ENCODE results near the gene ERC2. TPM values are rescaled to one million over a fixed set of nuclear protein-coding genes. Genes with fewer than 3 reads are reported as not detected.

The ERC2 gene
- total RNA-seq, 3 donors from 2014 or later = 0.64 to 7.3 (median 1.3) TPM

DNA sequence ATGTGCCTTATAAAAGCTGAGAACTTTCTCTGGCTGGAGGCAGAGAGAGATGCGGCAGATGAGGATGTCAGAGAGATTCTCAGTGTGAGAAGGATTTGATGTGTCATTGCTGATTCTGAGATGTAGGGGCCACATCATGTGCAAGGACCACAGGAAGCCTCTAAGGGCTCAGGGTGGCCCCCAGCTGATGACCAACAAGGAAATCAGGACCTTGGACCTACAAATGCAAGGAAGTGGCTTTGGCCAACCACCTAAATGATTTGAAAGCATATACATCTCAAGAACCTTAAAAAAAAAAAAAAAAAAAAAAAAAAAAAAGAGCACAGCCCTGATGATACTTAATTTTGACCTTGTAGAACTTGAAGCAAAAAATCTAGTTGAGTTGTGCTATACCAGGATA, 282.4 kb downstream of the ERC2 start:
- H3K9me3 ChIP-seq = no peaks in the 10 kb centered on the region
- H3K36me3 ChIP-seq = no peaks in the 10 kb centered on the region
- H3K27me3 ChIP-seq = no peaks in the 10 kb centered on the region
- no peaks in the 10 kb centered on the region for H3K4me1 ChIP-seq
- H3K27ac ChIP-seq = no peak overlapping the region
- no peak for DNase-seq (ENCODE audit: low spot score in 2 of 2)
- intact Hi-C loops (cut with DNase I; ENCODE audit: low total_unique reads) = no loop called here
- H3K4me3 ChIP-seq = no peak overlapping the region
- no peak for TF ChIP-seq POLR2A (IDR thresholded peaks at IDR 0.05)
- TF ChIP-seq, protein P1, sequence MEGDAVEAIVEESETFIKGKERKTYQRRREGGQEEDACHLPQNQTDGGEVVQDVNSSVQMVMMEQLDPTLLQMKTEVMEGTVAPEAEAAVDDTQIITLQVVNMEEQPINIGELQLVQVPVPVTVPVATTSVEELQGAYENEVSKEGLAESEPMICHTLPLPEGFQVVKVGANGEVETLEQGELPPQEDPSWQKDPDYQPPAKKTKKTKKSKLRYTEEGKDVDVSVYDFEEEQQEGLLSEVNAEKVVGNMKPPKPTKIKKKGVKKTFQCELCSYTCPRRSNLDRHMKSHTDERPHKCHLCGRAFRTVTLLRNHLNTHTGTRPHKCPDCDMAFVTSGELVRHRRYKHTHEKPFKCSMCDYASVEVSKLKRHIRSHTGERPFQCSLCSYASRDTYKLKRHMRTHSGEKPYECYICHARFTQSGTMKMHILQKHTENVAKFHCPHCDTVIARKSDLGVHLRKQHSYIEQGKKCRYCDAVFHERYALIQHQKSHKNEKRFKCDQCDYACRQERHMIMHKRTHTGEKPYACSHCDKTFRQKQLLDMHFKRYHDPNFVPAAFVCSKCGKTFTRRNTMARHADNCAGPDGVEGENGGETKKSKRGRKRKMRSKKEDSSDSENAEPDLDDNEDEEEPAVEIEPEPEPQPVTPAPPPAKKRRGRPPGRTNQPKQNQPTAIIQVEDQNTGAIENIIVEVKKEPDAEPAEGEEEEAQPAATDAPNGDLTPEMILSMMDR (IDR thresholded peaks at IDR 0.05) = no peak

DNA sequence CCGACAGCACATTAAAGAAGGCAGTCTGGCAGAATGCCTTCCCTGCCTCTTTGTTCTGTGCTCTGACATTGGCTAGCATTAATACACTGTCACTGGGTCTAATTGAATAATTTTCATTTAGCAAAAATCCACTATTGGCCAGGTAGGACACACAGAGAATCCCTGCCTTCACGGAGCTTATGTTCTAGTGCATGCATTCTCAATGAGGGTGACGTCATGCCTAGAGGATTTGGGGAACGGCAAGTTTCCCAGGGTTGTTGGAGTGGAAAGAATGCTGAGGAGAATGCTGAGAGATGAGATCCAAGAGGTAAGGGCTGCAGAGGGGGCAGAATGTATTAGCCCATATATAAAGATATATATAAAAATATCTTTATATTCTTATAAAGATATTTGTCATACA, 284.7 kb downstream of the ERC2 start:
- H3K27me3 ChIP-seq = no peaks in the 10 kb centered on the region
- no peak overlapping the region for H3K4me3 ChIP-seq
- no peak for TF ChIP-seq POLR2A (IDR thresholded peaks at IDR 0.05)
- TF ChIP-seq POLR2AphosphoS5 (IDR thresholded peaks at IDR 0.05) = no peak
- TF ChIP-seq, protein P1 (IDR thresholded peaks at IDR 0.05) = no peak
- no peaks in the 10 kb centered on the region for H3K4me1 ChIP-seq
- DNase-seq (ENCODE audit: low spot score in 2 of 2) = no peak
- no peak overlapping the region for H3K27ac ChIP-seq
- H3K9me3 ChIP-seq = no peaks in the 10 kb centered on the region
- no peaks in the 10 kb centered on the region for H3K36me3 ChIP-seq
- intact Hi-C loops (cut with DNase I; ENCODE audit: low total_unique reads) = no loop called here

DNA sequence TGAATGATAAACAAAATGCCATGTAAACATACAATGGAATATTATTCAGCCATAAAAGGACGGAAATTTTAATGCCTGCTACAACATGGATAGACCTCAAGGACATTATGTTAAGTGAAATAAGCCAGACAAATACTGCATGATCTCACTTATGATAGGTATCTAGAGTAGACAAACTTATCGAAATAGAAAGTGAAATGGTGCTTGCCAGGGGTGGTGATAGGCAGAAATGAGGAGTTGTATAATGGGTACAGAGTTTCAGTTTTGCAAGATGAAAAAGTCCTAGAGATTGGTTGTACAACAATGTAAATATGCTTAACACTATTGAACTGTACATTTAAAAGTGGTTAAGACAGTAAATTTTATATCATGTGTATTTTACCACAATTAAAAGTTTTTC, 287.8 kb downstream of the ERC2 start:
- intact Hi-C loops (cut with DNase I; ENCODE audit: low total_unique reads) = no loop called here
- no peaks in the 10 kb centered on the region for H3K27me3 ChIP-seq

DNA sequence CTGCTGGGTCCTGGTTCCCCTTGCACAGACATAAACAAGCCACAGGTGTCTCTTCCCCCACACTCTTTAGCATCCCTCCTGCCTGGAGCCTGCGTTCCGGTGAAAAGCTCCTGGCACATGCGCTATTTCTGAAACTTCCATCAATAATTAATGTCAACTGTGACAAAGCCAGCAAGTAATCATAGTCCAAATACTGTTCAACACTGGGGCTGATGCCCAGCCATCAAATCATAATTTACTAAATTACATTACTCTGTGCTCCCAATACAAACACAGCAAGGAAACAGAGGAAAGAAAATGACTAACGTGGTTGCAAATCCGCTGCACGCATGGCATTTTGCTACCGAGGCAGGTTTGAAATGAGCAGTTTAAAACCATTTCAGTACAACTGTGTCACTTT, 294.7 kb downstream of the ERC2 start:
- no peak overlapping the region for H3K27ac ChIP-seq
- no peak for DNase-seq (ENCODE audit: low spot score in 2 of 2)
- H3K4me3 ChIP-seq = no peak overlapping the region
- H3K9me3 ChIP-seq = no peaks in the 10 kb centered on the region
- H3K4me1 ChIP-seq = no peaks in the 10 kb centered on the region
- TF ChIP-seq POLR2AphosphoS5 (IDR thresholded peaks at IDR 0.05) (no peak), POLR2A (IDR thresholded peaks at IDR 0.05) (no peak)
- TF ChIP-seq, protein P1 (IDR thresholded peaks at IDR 0.05) = no peak
- no peaks in the 10 kb centered on the region for H3K27me3 ChIP-seq
- no peaks in the 10 kb centered on the region for H3K36me3 ChIP-seq
- intact Hi-C loops (cut with DNase I; ENCODE audit: low total_unique reads) = no loop called here

More for the DNA sequence above, 287.8 kb downstream of the ERC2 start:
- Histone ChIP-seq H3K36me3 (no peaks in the 10 kb centered on the region), H3K9me3 (no peaks in the 10 kb centered on the region), H3K4me3 (no peak overlapping the region), H3K27ac (no peak overlapping the region), H3K4me1 (no peaks in the 10 kb centered on the region)
- DNase-seq (ENCODE audit: low spot score in 2 of 2) = no peak
- TF ChIP-seq, protein P1 (IDR thresholded peaks at IDR 0.05) = no peak
- TF ChIP-seq POLR2AphosphoS5 (IDR thresholded peaks at IDR 0.05) = no peak

DNA sequence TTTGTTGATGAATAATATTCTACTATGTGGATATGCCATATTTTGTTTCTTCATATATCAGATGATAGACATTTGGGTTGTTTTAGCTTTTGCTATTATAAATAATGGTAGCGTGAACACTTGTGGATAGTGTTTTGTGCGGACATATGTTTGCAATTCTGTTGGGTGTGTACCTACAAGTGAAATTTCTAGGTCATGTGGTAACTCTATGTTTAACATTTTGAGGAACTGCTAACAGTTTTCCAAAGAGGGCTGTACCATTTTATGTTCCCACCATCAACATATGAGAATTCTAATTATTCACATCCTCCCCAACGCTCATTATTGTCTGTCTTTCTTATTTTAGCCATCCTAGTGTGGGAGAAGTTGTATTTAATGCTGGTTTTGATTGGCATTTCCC, 303.8 kb downstream of the ERC2 start:
- no peak for TF ChIP-seq POLR2A (IDR thresholded peaks at IDR 0.05)
- Histone ChIP-seq H3K9me3 (peaks cover 0 to 2% of the 10 kb centered on the region in 2 donors), H3K27ac (no peak overlapping the region), H3K36me3 (no peaks in the 10 kb centered on the region), H3K4me3 (no peak overlapping the region), H3K4me1 (no peaks in the 10 kb centered on the region), H3K27me3 (no peaks in the 10 kb centered on the region)
- intact Hi-C loops (cut with DNase I; ENCODE audit: low total_unique reads) = no loop called here
- DNase-seq (ENCODE audit: low spot score in 2 of 2) = no peak

All from breast epithelium (tissue), 4 donors.